Measurements from ENCODE around the gene IL6ST.
A peak's percentile ranks its signal among the peaks of the same experiment; 100 is the strongest.

IL6ST gene

GRCh38 chr5:55923177-55923771, 71.5 kb downstream of the IL6ST start:
- peak overlapping the region; percentile 42; the same call in 1 of the 2 replicates for H3K4me3 ChIP-seq (ENCODE audit: low read length)
- no peak for TF ChIP-seq ZNF274 (IDR thresholded peaks at IDR 0.05; ENCODE audit: low read depth, low read length)

DNA sequence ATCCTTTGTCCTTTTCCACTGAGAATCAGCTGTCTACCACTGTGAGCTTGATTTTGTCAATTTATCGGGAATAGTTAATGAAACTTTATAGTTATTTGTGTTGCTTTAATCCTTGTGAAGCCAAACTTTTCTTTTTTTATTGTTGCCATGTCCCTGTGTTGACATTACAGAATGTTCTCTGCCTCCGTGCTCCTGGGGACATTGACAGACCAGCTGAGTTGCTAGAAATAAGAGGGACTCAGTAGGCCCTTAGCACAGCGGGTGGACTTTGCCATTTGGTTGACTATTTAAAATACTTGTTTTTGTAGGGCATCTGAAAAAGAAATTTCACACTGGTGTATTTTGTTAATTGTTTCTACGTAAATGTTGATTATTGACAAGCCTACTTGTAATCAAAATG, 73.1 kb downstream of the IL6ST start:
- TF ChIP-seq ZNF274 (IDR thresholded peaks at IDR 0.05; ENCODE audit: low read depth, low read length): no peak
- no peak overlapping the region for H3K4me3 ChIP-seq (ENCODE audit: low read length)

GRCh38 chr5:55920784-55921183, 74.0 kb downstream of the IL6ST start:
- no peak for TF ChIP-seq ZNF274 (IDR thresholded peaks at IDR 0.05; ENCODE audit: low read depth, low read length)
- no peak overlapping the region for H3K4me3 ChIP-seq (ENCODE audit: low read length)

- H3K4me3 ChIP-seq (ENCODE audit: low read length): no peak overlapping the region
- TF ChIP-seq ZNF274 (IDR thresholded peaks at IDR 0.05; ENCODE audit: low read depth, low read length): no peak
Measured at GRCh38 chr5:55919625-55920024, 75.1 kb downstream of the IL6ST start.

DNA sequence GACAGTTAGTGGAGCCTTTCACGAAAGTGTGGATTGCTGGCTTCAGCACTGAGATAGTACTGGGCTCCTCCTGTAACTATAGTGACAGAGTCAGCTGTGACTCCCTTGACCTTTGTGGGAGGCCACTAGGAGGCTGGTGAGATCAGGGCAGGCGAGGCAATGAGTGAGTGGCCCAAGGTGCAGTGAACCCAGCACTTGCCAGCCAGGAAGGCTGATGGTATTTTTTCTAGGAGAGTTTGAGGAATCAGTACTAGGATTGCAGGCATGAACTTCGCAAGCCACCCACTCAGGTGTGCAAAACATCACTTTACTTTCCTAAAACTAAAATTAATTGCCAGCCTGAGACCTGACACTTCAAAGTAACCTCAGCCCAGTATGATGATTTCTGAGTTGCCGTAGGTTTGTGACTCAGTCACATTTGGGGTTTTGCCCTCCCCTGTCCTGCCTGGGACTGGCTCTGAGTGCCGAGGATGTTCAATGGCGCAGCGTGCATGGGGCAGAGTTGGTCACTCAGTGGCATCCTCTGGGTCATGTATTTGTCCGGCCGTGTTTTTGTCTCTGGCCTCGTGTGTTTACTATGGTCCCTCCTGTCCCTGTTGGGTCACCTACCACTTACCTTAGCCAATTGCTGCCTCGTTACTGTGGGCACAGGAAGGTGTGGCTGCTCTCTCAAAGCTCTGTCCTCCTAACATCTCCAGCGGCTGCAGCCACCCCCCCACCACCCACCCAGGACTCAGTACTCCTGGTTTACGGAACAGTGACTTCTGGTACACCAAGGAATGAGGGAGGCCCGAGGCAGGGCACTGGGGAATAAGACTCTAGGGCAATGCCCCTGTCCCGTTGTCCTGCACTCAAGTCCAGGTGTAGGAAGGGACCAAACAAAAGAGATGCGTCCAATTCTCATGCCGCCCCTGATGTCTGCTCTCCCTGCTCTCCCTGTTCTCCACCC, 76.4 kb downstream of the IL6ST start:
- no peak for TF ChIP-seq ZNF274 (IDR thresholded peaks at IDR 0.05; ENCODE audit: low read depth, low read length)
- H3K4me3 ChIP-seq (ENCODE audit: low read length): no peak overlapping the region

- H3K4me3 ChIP-seq (ENCODE audit: low read length): no peak overlapping the region
- no peak for TF ChIP-seq ZNF274 (IDR thresholded peaks at IDR 0.05; ENCODE audit: low read depth, low read length)
Measured at GRCh38 chr5:55917402-55918086, 77.2 kb downstream of the IL6ST start.

GRCh38 chr5:55916986-55917385, 77.8 kb downstream of the IL6ST start:
- H3K4me3 ChIP-seq (ENCODE audit: low read length): no peak overlapping the region
- TF ChIP-seq ZNF274 (IDR thresholded peaks at IDR 0.05; ENCODE audit: low read depth, low read length): no peak

DNA sequence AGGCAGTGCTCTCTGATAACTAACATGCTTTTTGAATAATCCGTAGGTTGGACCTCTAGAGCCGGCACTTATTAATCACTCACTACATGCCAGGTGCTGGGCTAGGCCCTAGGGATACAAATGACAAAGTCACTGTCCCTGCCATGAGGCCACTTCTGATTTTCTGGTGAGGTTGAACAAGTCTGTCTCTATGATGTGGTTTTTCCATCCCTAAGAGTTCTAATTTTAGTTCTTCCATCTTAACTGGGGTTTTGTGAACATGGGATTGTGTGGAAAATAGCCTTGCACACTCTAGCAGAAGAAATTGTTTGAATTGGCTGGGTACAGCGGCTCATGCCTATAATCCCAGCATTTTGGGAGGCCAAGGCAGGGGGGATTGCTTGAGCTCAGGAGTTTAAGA, 79.0 kb downstream of the IL6ST start:
- no peak for TF ChIP-seq ZNF274 (IDR thresholded peaks at IDR 0.05; ENCODE audit: low read depth, low read length)
- H3K4me3 ChIP-seq (ENCODE audit: low read length): no peak overlapping the region

DNA sequence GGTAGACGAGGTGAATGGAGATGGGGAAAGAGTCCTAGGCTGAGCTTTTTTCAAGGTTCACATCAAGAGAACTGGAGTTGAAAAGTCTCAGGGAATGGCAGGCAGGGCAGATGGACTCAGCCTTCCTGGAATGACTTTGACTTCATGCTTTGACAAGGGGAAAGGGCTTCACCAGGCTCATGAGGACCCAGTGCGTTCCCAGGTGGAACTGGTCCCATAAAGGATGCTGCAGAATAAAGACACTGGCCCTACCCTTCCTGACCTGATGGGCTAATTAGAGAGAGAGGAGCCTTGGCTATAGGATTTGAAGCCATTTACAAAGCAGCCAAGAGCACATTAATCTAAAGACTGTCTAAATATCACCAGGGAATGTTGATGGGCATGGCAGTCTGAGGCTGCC, 79.8 kb downstream of the IL6ST start:
- TF ChIP-seq ZNF274 (IDR thresholded peaks at IDR 0.05; ENCODE audit: low read depth, low read length): no peak

GRCh38 chr5:55913466-55914413, 81.0 kb downstream of the IL6ST start:
- no peak for TF ChIP-seq ZNF274 (IDR thresholded peaks at IDR 0.05; ENCODE audit: low read depth, low read length)
- no peak overlapping the region; the same call in 1 of the 2 replicates for H3K4me3 ChIP-seq (ENCODE audit: low read length)

More for the DNA sequence above, 79.8 kb downstream of the IL6ST start:
- no peak overlapping the region for H3K4me3 ChIP-seq (ENCODE audit: low read length)

GRCh38 chr5:55911784-55912653, 82.7 kb downstream of the IL6ST start:
- H3K4me3 ChIP-seq (ENCODE audit: low read length): no peak overlapping the region
- no peak for TF ChIP-seq ZNF274 (IDR thresholded peaks at IDR 0.05; ENCODE audit: low read depth, low read length)

DNA sequence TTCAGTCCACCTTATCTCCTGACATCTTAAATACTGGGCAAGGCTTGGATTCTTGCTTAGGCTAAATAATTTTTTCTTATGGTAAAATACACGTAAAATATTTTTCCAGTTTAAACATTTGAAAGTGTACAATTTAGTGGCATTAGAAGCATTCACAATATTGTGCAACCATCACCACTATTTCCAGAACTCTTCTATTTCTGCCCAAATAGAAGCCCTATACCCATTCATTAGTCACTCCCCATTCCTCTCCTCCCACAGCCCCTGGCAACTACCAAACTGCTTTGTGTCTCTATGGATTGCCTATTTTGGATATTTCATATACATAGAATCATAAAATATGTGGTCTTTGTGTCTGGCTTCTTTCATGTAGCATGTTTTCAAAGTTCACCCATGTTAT, 86.0 kb downstream of the IL6ST start:
- H3K4me3 ChIP-seq (ENCODE audit: low read length): no peak overlapping the region
- TF ChIP-seq ZNF274 (IDR thresholded peaks at IDR 0.05; ENCODE audit: low read depth, low read length): no peak

DNA sequence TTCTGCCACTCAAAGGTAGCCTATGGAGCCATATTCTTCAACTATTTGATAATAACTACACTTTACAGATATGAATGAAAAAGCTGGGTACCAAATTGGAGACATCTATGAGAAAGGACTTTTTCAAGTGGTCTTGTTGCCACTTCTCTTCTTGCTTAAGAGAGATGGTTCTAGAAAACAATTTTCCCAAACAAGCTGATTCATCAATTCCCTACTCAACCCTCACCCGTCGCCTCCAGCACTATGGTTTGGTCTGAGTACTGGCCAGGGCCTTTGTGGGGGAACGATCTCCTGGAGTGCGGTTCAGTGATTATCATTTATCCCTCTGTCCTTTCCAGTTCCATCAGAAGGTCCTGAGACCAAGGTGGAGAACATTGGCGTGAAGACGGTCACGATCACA, 86.8 kb downstream of the IL6ST start:
- TF ChIP-seq ZNF274 (IDR thresholded peaks at IDR 0.05; ENCODE audit: low read depth, low read length): no peak
- no peak overlapping the region for H3K4me3 ChIP-seq (ENCODE audit: low read length)

All from GM08714 (cell line).